K562 (cell line): ENCODE data around the gene ADGRL3. TPM values are rescaled to one million over a fixed set of nuclear protein-coding genes. Genes with fewer than 3 reads are reported as not detected.

Experiments used
- POLR2AphosphoS5 ChIP-seq: IDR thresholded peaks from 2 replicates; pipeline ENCODE4 v1.6.1; 2011; ENCODE audit warnings: mild to moderate bottlenecking, low read depth, low read length, moderate library complexity; ENCODE audit not compliant: control insufficient read depth, insufficient read depth
- PRMT5 ChIP-seq: sonication (generic); formaldehyde crosslinking; IDR thresholded peaks from 2 replicates; pipeline ENCODE4 v1.5.0; 2020; ENCODE audit warnings: missing genetic modification reagents
- REST ChIP-seq, 2 experiments: fragments of 450-650 bp; formaldehyde crosslinking in 1 of 2; IDR thresholded peaks; 2 replicates each; pipeline versions ENCODE4 v1.4.0 to v1.6.1; 2014 to 2020; ENCODE audit warnings: mild to moderate bottlenecking in 2 of 2, borderline replicate concordance in 1 of 2, low read depth in 1 of 2
- SAFB2 ChIP-seq: fragments of 200-400 bp; formaldehyde crosslinking; IDR thresholded peaks from 2 replicates; pipeline ENCODE4 v1.6.1; 2018; ENCODE audit warnings: borderline replicate concordance, low read length, low read depth, moderate library complexity; ENCODE audit not compliant: severe bottlenecking
- ZNF263 ChIP-seq: sonication (generic); formaldehyde crosslinking; IDR thresholded peaks from 2 replicates; pipeline ENCODE4 v1.8.0; 2022; ENCODE audit warnings: mild to moderate bottlenecking, missing genetic modification reagents, borderline replicate concordance
- polyA plus RNA-seq, 8 experiments: library from polyadenylated mRNA; depleted of rRNA in 4 of 8; stranded (reverse) in 5 of 8; unstranded in 3 of 8; fragments of >200 nt; fragmentation: Nextera tagmentation in 2 of 8; fragmentation: Illumina TruSeq in 1 of 8; extraction: Ambion mirVana in 2 of 8; extraction: Trizol in 1 of 8; gene quantifications; 2 replicates each; pipeline versions ENCODE4 v1.2.1 to v1.2.3, GENCODE V29; 2011 to 2014; ENCODE audit warnings: inconsistent platforms in 1 of 8, missing spikeins in 1 of 8
- total RNA-seq, 7 experiments: library from RNA; depleted of rRNA in 6 of 7; stranded (reverse); fragments of >200 nt in 6 of 7; fragmentation: Illumina TruSeq in 2 of 7; extraction: Trizol in 2 of 7; gene quantifications; 2 replicates each; pipeline versions ENCODE4 v1.2.1 to v1.2.3, GENCODE V29; 2011 to 2021; ENCODE audit warnings: low replicate concordance in 1 of 7

The ADGRL3 gene
- total and polyA plus RNA-seq, 9 of the 15 experiments (the other 6 are each of a cell fraction or from before 2014, with no cell fraction given): 0.03 to 0.14 (median 0.04) TPM; not detected in 2

GRCh38 chr4:62006108-62006507 is 806.0 kb downstream of the ADGRL3 start (continued):
- TF ChIP-seq REST (IDR thresholded peaks at IDR 0.05; ENCODE audit: borderline replicate concordance): no peak
- TF ChIP-seq REST (CRISPR knock-in tag; IDR thresholded peaks at IDR 0.05; ENCODE audit: low read depth): no peak
- TF ChIP-seq POLR2AphosphoS5: no peak
- TF ChIP-seq ZNF263 (CRISPR knock-in tag): no peak
- no peak for TF ChIP-seq SAFB2
- no peak for TF ChIP-seq PRMT5 (CRISPR knock-in tag)
